Fibroblast of mammary gland (primary cell): ENCODE data around the gene ATG7.

ENCODE experiments used
- DNase-seq: peaks from one replicate; pipeline ENCODE4 v3.0.0-alpha.2; 2010; ENCODE audit warnings: low read depth
- H3K4me3 ChIP-seq: 2 replicates; pipeline ENCODE4 v1.5.1; 2011; ENCODE audit warnings: low read depth, mild to moderate bottlenecking, low read length, moderate library complexity; ENCODE audit not compliant: control insufficient read depth
- TF ChIP-seq, protein P1 (sequence below): conservative IDR thresholded peaks from 2 replicates; pipeline ENCODE4 v1.5.1; 2011; ENCODE audit warnings: low read depth, low read length, inconsistent platforms; ENCODE audit not compliant: control insufficient read depth, insufficient read depth

ATG7 gene

DNA sequence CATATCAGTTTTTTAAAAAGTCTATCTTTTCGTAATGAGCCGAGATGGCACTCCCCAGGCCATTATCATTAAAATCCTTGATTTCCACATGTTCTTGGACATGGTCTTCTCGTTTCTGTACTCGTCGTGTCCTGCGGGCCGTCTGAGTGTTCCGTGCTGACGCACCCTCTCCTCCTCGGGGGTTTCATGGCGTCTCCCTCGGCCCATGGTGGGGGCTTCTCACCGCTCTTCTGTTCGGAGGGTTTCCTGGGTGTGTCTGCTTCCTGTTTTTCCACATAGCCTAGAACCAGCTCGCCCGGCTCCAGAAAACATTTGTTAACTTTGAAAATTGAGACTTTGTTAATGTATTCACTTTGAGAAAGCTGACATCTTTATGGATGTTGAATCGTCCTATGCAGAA, 278.8 kb downstream of the ATG7 start:
- peak; percentile 41 for DNase-seq
- no peak overlapping the region for H3K4me3 ChIP-seq
- TF ChIP-seq, protein P1, sequence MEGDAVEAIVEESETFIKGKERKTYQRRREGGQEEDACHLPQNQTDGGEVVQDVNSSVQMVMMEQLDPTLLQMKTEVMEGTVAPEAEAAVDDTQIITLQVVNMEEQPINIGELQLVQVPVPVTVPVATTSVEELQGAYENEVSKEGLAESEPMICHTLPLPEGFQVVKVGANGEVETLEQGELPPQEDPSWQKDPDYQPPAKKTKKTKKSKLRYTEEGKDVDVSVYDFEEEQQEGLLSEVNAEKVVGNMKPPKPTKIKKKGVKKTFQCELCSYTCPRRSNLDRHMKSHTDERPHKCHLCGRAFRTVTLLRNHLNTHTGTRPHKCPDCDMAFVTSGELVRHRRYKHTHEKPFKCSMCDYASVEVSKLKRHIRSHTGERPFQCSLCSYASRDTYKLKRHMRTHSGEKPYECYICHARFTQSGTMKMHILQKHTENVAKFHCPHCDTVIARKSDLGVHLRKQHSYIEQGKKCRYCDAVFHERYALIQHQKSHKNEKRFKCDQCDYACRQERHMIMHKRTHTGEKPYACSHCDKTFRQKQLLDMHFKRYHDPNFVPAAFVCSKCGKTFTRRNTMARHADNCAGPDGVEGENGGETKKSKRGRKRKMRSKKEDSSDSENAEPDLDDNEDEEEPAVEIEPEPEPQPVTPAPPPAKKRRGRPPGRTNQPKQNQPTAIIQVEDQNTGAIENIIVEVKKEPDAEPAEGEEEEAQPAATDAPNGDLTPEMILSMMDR: no peak

DNA sequence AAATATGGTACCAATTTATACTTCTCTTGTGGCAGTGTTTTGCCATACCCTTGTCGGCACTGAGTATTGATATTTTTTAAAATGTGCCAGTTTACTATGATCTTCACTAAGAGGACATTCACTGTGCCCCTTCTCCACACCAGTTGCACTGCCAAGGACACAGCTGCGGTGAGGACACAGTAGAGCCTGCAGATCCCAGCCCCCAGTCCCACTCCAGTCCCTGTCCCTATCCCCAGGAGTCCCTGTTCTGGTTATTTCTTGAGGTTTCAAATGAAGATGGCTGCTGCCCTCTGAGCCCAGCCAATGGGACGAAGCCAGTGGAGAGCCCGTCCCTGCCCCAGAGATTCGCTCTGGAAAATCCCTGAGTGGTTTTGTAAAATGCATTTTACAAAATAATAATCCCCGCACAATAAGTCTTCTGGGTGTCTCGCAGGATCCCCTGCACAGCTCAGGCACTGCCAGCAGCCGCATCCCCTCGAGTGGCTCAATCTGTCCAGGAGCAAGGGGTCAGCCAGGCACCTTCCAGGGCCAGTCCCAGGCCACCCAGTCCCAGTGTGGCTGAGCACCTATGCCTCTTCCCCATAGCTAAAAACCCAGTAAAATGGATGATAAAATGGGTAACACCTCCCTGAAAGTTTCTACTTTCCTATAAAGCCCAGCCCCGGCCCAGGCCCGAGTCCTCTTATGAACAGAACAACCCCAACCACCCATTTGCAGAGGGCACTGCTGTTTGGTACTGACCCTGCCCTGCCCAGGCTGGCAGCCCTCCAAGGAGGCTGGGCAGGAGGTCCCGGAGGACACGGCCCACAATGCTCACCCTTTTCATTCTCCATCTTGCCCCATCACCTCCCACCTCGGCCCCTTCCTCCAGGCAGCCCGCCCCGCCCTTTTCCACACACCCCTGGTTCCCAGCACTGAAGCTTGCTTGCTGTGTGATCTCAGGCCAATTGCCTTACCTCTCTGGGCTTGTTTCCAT, 280.4 kb downstream of the ATG7 start:
- TF ChIP-seq, protein P1: no peak

DNA sequence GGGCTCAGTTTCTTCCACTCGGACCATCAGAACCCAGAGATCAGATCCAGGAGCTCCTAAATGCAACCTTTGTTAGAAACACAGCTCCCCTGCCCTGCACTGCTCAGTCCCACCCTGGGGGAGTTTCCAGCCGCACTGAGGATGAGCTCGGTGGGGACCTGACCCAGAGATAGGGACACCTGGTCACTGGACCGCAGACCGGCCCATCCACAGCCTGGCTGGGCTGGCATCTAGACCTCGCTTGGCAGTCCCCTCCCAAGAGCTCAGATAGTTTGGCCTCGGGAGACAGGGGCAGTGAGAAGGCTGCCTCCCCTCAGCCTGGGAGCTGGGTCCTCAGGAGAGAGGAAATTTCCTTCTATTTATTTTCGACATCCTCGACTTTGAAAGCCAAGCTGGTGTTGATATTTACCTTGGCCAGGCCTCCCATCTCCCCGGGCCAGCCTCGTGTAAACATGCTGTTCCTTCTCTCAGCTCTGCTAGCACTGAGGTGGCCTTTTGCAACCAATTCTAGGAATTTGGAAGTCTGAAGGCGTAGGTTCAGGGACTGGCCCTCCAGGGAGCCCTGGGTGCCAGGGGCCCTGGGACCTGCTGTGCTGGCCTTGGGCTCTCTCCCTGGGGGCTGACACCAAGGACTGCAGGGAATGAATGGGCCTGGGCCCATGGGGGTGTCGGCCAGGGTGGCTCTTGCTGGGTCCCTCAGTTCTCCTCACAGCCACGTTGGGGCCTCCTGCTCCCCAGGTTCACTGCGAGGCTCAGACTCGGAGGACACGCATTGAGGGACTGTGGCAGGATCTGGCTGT, 281.4 kb downstream of the ATG7 start:
- H3K4me3 ChIP-seq: no peak overlapping the region
- peak; percentile 31 for DNase-seq
- TF ChIP-seq, protein P1: no peak

More for the DNA sequence above, 280.4 kb downstream of the ATG7 start:
- DNase-seq: no peak
- H3K4me3 ChIP-seq: no peak overlapping the region

DNA sequence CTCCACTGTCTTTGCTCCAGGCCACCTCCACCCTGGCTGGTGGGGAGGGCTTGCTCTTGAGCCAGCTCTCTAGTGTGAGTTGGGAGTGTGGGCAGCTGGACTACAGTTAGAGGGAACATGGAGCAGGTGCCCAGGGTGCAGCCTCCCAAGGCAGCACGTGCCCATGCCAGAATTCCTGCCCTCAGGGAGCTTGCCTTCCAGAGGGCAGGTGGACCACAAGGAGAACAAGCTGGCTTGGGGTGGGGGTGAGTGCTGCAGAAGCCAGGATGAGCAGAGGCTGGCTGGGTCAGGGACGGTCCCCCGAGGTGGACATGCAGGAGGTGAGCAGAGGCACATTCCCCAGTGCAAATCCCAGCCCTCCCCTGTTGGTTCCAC, 282.0 kb downstream of the ATG7 start:
- TF ChIP-seq, protein P1: no peak
- no peak for DNase-seq
- no peak overlapping the region for H3K4me3 ChIP-seq

DNA sequence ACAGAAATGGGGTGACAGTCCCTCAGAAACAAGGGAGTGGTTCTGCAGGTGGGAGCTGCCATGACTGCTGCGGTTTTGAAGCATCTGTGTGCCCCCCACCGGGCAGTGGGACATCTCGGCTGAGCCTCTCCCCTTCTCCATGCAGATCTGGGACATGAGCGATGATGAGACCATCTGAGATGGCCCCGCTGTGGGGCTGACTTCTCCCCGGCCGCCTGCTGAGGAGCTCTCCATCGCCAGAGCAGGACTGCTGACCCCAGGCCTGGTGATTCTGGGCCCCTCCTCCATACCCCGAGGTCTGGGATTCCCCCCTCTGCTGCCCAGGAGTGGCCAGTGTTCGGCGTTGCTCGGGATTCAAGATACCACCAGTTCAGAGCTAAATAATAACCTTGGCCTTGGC, 282.5 kb downstream of the ATG7 start:
- TF ChIP-seq, protein P1: no peak
- no peak for DNase-seq
- H3K4me3 ChIP-seq: no peak overlapping the region

DNA sequence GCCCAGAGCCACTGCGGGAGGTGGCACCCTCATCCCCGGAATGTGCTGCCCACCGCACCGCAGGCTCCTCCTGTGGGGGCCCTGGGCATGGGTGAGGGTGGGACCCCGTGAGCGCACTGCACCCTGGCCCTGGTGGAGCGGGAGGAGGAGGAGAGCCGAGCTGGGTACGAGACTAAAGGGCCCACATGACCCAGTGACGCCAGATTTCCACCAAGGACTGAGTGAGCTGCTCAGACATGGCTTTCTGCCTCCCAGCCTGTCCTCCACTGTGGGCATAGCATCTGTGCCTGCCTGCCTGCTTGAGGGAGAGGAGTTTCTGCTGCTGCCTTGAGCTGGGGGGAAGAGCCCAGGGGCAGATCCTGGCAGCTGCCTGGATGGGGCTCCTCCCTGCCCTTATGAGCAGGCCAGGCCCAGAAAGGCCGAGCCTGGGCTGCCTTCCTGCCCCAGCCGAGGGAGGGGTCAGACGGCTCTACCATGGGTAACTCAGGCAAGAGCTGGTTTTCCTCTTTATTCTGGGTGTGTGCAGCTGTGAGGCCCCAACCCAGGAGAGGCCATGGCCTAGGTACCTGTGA, 283.1 kb downstream of the ATG7 start:
- TF ChIP-seq, protein P1: no peak
- H3K4me3 ChIP-seq: no peak overlapping the region
- DNase-seq: no peak
